ENCODE results near the gene TRIM40. TPM values are rescaled to one million over a fixed set of nuclear protein-coding genes. Genes with fewer than 3 reads are reported as not detected.
"Not testable (repeated sequence)": the region's sequence is repeated elsewhere in the genome, so short reads cannot be mapped to it uniquely, and the experiment has no call there.

TRIM40 gene
- polyA plus RNA-seq, 1 donor from 2014 or later = 0.10 TPM

DNA sequence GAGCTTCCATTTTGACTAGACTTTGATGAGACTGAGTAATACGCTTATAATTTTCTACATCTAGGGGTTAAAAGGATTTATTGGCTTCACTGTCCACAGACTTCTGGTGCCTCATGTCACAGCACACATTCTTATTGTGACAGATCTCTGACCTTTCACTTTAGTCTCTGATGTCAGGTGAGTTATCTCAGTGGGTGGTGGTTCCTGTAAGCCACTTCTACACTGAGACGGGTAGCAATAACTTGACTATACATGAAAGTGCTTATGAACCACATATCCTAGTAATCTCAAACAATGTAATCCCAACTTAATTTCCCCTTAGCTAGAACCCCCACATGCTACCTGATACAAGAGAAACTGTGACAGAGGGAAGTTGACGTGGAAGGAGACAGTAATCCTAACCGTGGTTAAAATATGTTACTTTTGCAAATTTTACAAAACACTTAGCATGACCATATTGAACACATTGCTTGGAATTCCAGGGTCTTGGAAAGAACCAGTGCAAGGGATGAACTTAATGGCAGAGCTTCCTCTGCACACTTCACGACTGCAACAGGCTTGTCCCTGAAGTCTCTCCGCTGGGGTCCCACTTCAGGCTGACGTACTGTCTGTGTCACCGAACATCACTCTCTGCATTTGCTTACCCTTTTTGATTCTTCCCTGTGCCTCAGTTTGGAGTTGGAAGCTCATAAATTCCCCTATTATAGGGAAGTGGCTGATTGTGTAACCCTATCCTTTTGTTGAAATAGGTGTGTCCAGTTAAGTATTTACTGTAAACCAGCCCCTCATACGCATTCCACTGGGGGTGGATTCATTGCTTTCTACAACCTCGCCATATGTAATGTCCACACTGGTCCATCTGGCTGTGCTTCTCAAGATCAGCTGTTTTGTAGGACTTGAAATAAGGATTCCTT is 6.4 kb upstream of the TRIM40 start:
- no peak overlapping the region for H3K27ac Mint-ChIP-seq

DNA sequence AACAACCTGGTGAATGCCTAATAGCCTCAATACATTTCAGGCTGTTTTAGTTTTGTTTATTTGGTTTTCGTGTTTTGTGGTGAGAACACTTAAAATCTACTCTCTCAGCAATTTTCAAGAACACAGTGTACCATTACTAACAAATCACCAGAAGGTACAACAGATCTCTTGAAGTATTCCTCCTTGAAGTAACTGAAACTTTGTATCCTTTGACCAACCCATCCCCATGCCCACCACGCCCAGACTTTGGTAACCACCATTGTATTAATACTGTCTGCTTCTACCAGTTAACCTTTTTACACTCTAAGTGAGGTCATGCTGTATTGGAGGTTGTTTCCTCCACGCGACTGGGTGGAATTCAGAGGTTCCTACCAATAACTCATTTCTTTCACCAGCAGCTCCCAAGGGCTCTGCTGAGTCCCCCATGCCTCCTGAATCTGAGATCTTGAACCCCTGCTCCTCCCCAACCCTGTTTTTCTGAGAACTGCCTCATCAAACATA is 5.7 kb upstream of the TRIM40 start:
- H3K4me1 Mint-ChIP-seq = peaks cover 4 to 10% (median 7%) of the 10 kb centered on the region in 3 donors
- no peaks in the 10 kb centered on the region for H3K36me3 Mint-ChIP-seq
- no peak overlapping the region for H3K4me3 Mint-ChIP-seq
- H3K27me3 Mint-ChIP-seq = peaks cover 42% of the 10 kb centered on the region
- H3K9me3 Mint-ChIP-seq = no peaks in the 10 kb centered on the region
- H3K27ac Mint-ChIP-seq = no peak overlapping the region

More for the DNA sequence above, 6.4 kb upstream of the TRIM40 start:
- Mint-ChIP-seq H3K36me3 (no peaks in the 10 kb centered on the region), H3K4me1 (peaks cover 4 to 10% (median 7%) of the 10 kb centered on the region in 3 donors), H3K4me3 (no peak overlapping the region), H3K27me3 (peaks cover 42% of the 10 kb centered on the region), H3K9me3 (no peaks in the 10 kb centered on the region)

DNA sequence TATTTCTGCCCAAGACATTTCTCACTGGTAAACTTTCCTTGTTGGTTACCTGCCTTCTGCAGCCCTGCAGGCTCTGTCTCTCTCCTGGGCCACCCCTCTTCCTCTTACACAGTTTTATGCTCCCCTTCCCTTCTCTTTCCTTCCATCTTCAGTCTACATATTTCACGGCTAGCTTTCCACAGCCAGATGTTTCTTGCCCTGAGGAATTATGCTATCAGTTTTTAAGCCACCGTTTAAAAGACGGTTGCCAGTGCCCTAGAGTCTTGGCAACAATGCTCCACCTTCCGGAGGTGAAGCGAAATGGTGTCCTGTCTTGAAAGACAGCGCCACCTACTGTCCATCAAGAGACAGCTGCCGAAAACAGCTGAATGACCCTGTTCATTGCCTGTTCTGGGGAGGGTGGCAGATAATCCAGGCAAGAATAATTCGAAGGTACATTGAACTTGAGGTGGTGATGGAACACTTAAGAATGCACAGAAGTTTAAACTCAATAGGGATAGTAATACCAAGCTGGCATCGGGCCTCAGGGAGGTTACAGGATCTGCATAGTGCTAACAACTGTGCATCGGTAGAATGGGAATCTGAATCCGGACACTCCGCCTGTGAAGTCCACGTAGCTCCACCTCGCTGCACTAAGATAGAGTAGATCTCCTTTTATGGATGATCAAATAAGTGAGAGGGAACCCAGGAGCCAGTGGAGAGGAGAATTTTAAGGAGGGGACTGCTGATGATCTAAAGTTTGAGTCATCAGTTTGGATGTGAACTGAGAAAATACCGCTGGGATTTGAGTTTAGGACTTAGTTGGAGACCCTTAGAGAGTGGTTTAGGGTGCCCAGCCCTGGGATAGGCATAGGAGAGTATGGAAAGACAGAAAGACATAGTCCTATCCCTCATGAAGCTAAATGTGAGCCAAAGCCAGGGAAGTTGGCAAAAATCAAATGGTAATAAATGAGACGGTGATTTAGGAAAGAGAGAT is 4.8 kb upstream of the TRIM40 start:
- Mint-ChIP-seq H3K27ac (peak overlapping the region in 1 of 3 donors; percentile 49), H3K9me3 (no peaks in the 10 kb centered on the region), H3K4me1 (peaks cover 4 to 10% (median 9%) of the 10 kb centered on the region in 3 donors), H3K27me3 (peaks cover 45% of the 10 kb centered on the region), H3K36me3 (no peaks in the 10 kb centered on the region), H3K4me3 (no peak overlapping the region)

DNA sequence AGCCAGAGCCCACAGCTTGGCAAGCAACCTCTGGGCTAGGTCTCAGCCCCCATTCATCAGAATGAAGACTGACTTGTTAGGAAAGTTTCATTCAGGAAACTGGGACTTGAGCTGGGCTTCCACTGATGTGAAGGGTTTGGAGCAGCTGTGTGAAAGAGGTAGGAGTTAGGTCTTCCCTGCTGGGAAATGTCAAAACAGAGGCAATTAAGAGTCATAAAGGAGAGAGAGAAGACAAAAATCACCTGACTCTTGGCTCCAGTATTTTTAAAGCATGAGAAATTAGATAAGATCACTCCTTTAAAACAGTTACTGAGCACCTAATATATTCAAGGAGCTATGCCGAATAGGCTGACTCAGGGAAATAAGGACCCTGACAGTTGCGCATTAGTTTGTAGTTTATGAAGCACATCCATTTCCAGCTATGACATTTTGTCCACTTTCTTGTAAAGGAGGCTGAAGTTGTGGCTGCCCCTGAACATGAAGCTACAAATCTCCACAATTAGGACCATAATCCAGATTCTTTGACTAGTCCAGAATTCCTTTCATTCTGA is 3.9 kb upstream of the TRIM40 start:
- H3K4me1 Mint-ChIP-seq = peaks cover 4 to 10% (median 10%) of the 10 kb centered on the region in 3 donors
- no peak overlapping the region for H3K27ac Mint-ChIP-seq
- H3K27me3 Mint-ChIP-seq = peaks cover 43% of the 10 kb centered on the region
- H3K4me3 Mint-ChIP-seq = no peak overlapping the region
- H3K9me3 Mint-ChIP-seq = no peaks in the 10 kb centered on the region
- H3K36me3 Mint-ChIP-seq = no peaks in the 10 kb centered on the region

DNA sequence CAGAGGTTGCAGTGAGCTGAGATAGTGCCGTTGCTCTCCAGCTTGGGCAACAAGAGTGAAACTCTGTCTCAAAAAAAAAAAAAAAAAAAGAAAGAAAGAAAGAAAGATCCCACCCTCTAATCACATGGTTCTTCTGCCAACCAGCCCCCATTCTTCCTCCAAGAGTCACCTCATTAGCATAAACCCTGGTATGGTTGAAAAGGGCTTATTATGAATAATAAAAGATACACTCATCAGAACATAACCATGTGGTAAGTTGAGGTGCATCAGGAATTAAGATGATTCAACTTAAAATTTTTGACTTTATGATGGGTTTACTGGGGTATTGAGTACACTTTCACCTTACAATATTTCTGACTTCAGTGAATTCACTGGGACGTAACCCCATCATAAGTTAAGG is 793 bp upstream of the TRIM40 start:
- Mint-ChIP-seq H3K4me1 (peaks cover 4 to 10% (median 7%) of the 10 kb centered on the region in 3 donors), H3K27me3 (peaks cover 25% of the 10 kb centered on the region), H3K27ac (no peak overlapping the region), H3K36me3 (no peaks in the 10 kb centered on the region), H3K4me3 (no peak overlapping the region), H3K9me3 (peaks cover 0 to under 1% (median 0%) of the 10 kb centered on the region in 3 donors)

DNA sequence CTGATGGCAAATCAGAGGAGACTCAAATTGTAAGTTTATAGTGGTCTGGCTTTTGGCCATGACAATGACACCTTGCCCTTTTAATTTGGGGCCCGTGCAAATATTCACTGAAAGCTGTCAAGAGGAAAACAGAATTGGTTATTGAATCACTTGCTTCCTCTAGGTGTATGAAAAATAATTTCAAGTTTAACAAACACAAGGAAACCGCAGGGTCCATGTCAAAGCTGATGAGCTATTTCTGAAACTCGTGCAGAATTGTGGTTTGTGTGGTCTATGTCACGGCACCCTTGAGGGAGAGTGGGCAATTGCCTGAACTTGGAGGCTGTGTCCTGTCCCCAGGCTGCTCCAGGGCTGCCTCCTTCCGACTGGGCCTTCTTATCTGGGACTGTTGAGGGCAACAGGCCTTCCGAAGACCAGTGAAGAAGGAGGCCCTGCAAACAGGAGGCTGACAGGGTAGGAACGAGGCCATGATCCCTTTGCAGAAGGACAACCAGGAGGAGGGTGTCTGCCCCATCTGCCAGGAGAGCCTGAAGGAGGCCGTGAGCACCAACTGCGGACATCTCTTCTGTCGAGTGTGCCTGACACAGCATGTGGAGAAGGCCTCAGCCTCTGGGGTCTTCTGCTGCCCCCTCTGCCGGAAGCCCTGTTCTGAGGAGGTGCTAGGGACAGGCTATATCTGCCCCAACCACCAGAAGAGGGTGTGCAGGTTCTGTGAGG is 788 bp downstream of the TRIM40 start:
- H3K9me3 Mint-ChIP-seq = peaks cover 0 to 3% (median 0%) of the 10 kb centered on the region in 3 donors
- no peak overlapping the region for H3K4me3 Mint-ChIP-seq
- peaks cover 21% of the 10 kb centered on the region for H3K27me3 Mint-ChIP-seq
- H3K4me1 Mint-ChIP-seq = peaks cover 0 to 5% (median 0%) of the 10 kb centered on the region in 3 donors
- no peaks in the 10 kb centered on the region for H3K36me3 Mint-ChIP-seq
- no peak overlapping the region for H3K27ac Mint-ChIP-seq

DNA sequence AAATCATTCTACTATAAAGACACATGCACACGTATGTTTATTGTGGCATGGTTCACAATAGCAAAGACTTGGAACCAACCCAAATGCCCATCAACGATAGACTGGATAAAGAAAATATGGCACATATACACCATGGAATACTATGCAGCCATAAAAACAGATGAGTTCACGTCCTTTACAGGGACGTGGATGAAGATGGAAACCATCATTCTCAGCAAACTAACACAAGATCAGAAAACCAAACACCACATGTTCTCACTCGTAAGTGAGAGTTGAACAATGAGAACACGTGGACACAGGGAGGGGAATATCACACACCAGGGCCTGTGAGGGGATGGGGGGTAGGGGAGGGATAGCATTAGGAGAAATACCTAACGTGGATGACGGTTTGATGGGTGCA is 4.3 kb downstream of the TRIM40 start:
- H3K4me3 Mint-ChIP-seq, H3K9me3 Mint-ChIP-seq, H3K36me3 Mint-ChIP-seq, H3K27ac Mint-ChIP-seq, H3K4me1 Mint-ChIP-seq: not testable (repeated sequence)
- H3K27me3 Mint-ChIP-seq = peaks cover 25% of the 10 kb centered on the region

DNA sequence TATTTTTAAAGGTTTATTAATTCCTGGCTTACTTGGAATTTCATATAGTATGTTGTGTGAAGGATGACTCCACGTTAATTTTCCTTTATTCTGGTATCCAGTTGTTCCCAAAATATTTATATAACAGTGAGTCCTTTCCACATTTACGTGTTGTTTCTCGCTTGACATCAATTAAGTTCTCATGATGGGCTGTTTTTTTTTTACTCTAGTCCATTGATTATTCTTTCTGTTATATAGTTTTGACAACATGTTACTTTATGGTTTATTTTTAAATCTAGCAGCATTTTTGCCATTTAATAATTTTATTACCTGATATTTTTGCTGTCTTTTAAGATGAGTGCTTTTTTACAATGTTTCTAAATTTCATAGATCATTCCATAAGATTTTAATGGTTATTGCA is 6.7 kb downstream of the TRIM40 start:
- Mint-ChIP-seq H3K9me3 (peaks cover 0 to 3% (median 0%) of the 10 kb centered on the region in 3 donors), H3K27ac (no peak overlapping the region), H3K36me3 (no peaks in the 10 kb centered on the region), H3K4me3 (no peak overlapping the region), H3K4me1 (peaks cover 0 to 1% (median 0%) of the 10 kb centered on the region in 3 donors), H3K27me3 (peaks cover 27% of the 10 kb centered on the region)

DNA sequence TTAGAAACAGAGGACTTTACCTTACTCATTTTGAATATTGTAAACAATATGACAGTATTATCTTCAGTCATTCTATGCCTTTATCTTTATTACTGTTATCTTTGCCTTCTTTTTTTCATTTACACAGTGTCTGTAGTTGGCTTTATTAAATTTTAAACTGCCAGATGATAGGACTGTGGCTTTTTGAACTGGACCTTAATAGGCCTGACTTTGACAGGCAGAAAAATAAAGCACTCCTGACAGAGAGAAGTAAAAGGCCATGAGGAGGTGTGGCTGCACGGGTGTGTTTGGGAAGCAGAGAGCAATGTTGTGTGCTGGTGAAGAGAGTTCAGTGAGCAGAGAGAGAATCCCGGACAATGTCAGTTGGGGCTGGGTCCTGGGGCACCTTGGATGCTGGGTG is 7.8 kb downstream of the TRIM40 start:
- Mint-ChIP-seq H3K4me3 (no peak overlapping the region), H3K36me3 (no peaks in the 10 kb centered on the region), H3K4me1 (peaks cover 0 to 1% (median 0%) of the 10 kb centered on the region in 3 donors), H3K27ac (no peak overlapping the region), H3K27me3 (peaks cover 35% of the 10 kb centered on the region), H3K9me3 (peaks cover 0 to 5% (median 0%) of the 10 kb centered on the region in 3 donors)

DNA sequence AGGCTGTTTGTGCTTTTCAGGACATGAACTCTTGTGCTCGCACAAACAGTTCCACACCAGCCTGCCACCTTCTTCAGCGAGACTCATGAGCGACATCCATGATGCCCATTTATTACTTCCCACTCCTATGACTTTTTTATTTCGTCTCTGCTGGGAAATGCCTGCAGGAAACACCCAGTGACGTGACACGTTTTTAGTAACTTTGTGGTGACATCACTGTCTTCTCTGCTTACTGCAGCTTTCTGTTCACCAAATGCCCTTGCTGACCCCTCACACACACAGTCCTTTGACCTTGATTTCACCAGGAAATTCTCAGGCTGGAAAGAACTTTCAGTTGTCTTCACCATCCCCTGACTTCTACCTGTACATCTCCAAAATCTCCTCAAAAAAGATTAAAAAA is 8.9 kb downstream of the TRIM40 start:
- peaks cover 0 to 2% (median 0%) of the 10 kb centered on the region in 3 donors for H3K4me1 Mint-ChIP-seq
- H3K27me3 Mint-ChIP-seq = peaks cover 34% of the 10 kb centered on the region
- H3K36me3 Mint-ChIP-seq = peaks cover 1% of the 10 kb centered on the region
- H3K4me3 Mint-ChIP-seq = no peak overlapping the region
- H3K27ac Mint-ChIP-seq = no peak overlapping the region
- H3K9me3 Mint-ChIP-seq = peaks cover 0 to 5% (median 0%) of the 10 kb centered on the region in 3 donors

DNA sequence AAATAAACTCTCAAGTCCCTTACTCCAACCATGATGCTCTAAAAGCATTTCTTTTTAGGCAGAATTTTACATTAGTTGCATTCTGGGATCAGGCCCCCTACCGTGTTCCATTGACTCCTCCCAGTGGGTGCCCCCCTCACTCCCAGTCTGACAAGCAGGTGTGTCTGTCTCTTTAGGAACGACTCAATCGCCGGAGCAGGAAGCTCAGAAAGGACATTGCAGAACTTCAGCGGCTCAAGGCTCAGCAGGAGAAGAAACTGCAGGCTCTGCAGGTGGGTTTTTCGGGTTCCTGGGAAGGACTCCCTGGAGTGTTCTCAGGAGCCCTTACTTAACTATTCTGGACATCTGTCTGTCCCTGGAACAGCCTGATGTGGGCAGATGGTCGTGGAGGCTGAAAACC is 9.9 kb downstream of the TRIM40 start:
- H3K9me3 Mint-ChIP-seq = peaks cover 0 to 2% (median 0%) of the 10 kb centered on the region in 3 donors
- H3K4me1 Mint-ChIP-seq = peaks cover 0 to 2% (median 0%) of the 10 kb centered on the region in 3 donors
- H3K4me3 Mint-ChIP-seq = no peak overlapping the region
- peaks cover 1% of the 10 kb centered on the region for H3K36me3 Mint-ChIP-seq
- peaks cover 29% of the 10 kb centered on the region for H3K27me3 Mint-ChIP-seq
- no peak overlapping the region for H3K27ac Mint-ChIP-seq

DNA sequence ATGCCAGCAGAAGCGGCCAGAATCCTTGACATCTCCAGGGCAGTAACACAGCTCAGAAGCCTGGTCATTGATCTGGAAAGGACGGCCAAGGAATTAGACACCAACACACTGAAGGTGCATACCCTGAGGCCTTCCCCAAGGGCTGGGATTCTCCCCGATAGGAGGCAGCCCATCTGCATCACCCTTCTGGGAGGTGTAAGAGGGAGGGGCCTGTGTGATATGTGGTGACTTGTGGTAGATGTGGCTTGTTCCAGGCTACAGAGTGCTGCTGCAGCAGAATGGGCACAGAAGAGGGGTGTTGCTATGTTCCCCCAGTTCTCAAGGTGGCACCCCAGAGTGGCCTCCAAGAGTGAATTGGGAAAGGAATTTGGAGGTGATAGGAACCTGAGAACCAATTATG is 11.2 kb downstream of the TRIM40 start:
- H3K4me1 Mint-ChIP-seq = peaks cover 0 to 3% (median 0%) of the 10 kb centered on the region in 3 donors
- H3K36me3 Mint-ChIP-seq = peaks cover 1% of the 10 kb centered on the region
- H3K27me3 Mint-ChIP-seq = peaks cover 23% of the 10 kb centered on the region
- peaks cover 0 to 2% (median 0%) of the 10 kb centered on the region in 3 donors for H3K9me3 Mint-ChIP-seq
- no peak overlapping the region for H3K27ac Mint-ChIP-seq
- H3K4me3 Mint-ChIP-seq = no peak overlapping the region

DNA sequence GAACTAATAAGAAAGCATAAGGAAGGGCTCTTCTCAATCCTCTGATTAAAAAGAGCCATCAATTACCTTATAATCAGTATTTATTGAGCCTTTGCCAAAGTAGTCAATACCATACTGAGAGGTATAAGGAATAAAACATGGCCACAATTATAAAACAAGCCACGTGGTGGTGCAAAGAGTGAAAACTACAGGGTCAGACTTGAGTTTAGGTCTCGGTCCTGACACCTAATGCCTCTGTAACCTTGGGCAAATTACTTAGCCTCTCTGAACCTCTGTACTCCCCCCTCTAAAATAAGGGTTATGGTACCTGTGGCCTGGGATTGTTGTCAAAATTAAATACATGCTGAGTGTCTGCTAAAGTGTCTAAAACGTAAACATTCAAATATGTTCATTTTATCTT is 13.3 kb downstream of the TRIM40 start:
- peaks cover 0 to 2% (median 0%) of the 10 kb centered on the region in 3 donors for H3K9me3 Mint-ChIP-seq
- peaks cover 0 to 4% (median 0%) of the 10 kb centered on the region in 3 donors for H3K4me1 Mint-ChIP-seq
- peaks cover 25% of the 10 kb centered on the region for H3K27me3 Mint-ChIP-seq
- no peak overlapping the region for H3K4me3 Mint-ChIP-seq
- H3K36me3 Mint-ChIP-seq = peaks cover 1% of the 10 kb centered on the region
- no peak overlapping the region for H3K27ac Mint-ChIP-seq
